GM21447 (cell line): Measurements from ENCODE around the gene TNFRSF13B.
"Not testable (repeated sequence)": the region's sequence is repeated elsewhere in the genome, so short reads cannot be mapped to it uniquely, and the experiment has no call there.

Experiments used
- ATAC-seq: cut with Tn5 transposase; IDR thresholded peaks from one replicate; pipeline ENCODE4 v1.9.1; 2021; ENCODE audit not compliant: unreplicated experiment

Gene TNFRSF13B

GRCh38 chr17:16915752-16916556 is 56.0 kb downstream of the TNFRSF13B start:
- ATAC-seq = no peak

GRCh38 chr17:16913463-16913862 is 58.5 kb downstream of the TNFRSF13B start:
- ATAC-seq = no peak

GRCh38 chr17:16912021-16912962 is 59.6 kb downstream of the TNFRSF13B start:
- ATAC-seq = no peak

GRCh38 chr17:16911141-16911937 is 60.6 kb downstream of the TNFRSF13B start:
- no peak for ATAC-seq

GRCh38 chr17:16910341-16910740 is 61.6 kb downstream of the TNFRSF13B start:
- ATAC-seq = no peak

GRCh38 chr17:16909472-16910246 is 62.3 kb downstream of the TNFRSF13B start:
- no peak for ATAC-seq

GRCh38 chr17:16908273-16908672 is 63.6 kb downstream of the TNFRSF13B start:
- no peak for ATAC-seq

GRCh38 chr17:16906680-16907079 is 65.2 kb downstream of the TNFRSF13B start:
- no peak for ATAC-seq

- ATAC-seq = no peak
Measured at GRCh38 chr17:16905593-16906191, 66.2 kb downstream of the TNFRSF13B start.

GRCh38 chr17:16903070-16903469 is 68.8 kb downstream of the TNFRSF13B start:
- not testable (repeated sequence) for ATAC-seq

- ATAC-seq = no peak
Measured at GRCh38 chr17:16900288-16900882, 71.5 kb downstream of the TNFRSF13B start.

- ATAC-seq = not testable (repeated sequence)
Measured at GRCh38 chr17:16897211-16897896, 74.6 kb downstream of the TNFRSF13B start.

GRCh38 chr17:16896235-16896634 is 75.7 kb downstream of the TNFRSF13B start:
- not testable (repeated sequence) for ATAC-seq

GRCh38 chr17:16893527-16893926 is 78.4 kb downstream of the TNFRSF13B start:
- not testable (repeated sequence) for ATAC-seq

GRCh38 chr17:16892876-16893454 is 79.0 kb downstream of the TNFRSF13B start:
- ATAC-seq = not testable (repeated sequence)

GRCh38 chr17:16889088-16889465 is 82.8 kb downstream of the TNFRSF13B start:
- ATAC-seq = no peak
